NCI-H345 treated with DMSO at 0.1 percent for 48 hours (cell line): ENCODE data around the gene QARS1.

ENCODE experiments used
- DNase-seq: peaks from one replicate; lab custom pipeline; 2025; ENCODE audit not compliant: unreplicated experiment; lab: John Stamatoyannopoulos, UW

The QARS1 gene

GRCh38 chr3:49120438-49121131 is 16.0 kb upstream of the QARS1 start, which contains the start of gene USP19:
Gene USP19, minus strand, starts transcription at chr3:49120823. Its CDS starts 1,678 bp downstream, at chr3:49119145.
- DNase-seq = peak; percentile 55

DNA sequence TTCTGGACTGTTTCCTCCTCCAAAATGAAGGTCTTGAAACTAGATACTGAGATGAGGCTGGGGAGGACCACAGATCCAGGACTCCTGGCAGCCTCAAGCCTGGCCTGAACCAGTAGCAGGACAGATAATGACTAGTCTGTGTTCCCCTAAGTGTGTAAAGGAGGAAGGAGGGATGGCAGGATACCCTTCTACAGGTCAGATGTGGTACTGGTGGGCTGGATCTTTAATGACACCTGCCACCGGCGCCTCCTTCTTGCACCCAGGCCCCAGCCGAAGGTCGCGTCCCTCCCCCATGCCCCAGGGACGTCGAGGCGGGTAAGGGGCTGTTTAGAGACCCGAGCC is 15.5 kb upstream of the QARS1 start:
- no peak for DNase-seq

GRCh38 chr3:49119439-49119838 is 14.9 kb upstream of the QARS1 start:
- no peak for DNase-seq

DNA sequence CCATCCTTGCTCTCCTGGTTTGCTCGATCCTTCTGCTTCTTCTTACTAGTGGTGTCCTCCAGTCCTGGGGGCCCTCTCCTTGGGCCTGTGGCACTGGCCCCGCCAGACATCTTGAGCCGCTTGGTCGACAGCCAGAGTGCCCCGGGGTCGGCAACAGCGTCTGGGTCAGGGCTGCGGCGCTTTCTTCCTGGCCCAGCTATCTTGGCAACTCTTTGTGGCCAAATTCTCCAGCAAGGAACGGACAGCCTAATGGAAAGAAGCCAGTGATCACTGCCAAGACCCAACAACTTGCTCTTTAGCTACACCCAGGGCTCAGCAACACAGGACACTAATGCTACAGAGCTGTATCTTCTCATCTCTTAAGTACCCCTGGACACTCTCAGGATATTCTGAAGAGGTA is 14.5 kb upstream of the QARS1 start:
- no peak for DNase-seq

DNA sequence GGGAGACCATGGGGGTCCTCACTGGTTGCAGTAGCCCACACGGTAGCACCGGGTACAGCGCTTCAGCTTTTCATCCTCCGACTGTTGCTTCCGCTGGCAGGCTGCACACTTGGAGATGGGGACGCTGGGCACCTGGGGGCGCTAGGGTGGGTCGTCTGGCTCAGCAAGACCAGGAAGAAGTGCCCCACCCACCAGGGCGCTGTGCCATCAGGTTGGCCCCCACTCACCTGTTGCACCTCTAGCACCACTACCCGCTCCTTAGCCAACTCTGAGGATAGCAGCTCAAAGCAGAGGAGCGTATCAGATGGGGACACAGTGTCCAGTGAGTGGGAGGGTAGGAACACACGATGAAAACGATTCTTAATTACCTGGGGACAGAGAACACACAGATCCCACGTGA is 7.7 kb upstream of the QARS1 start:
- DNase-seq = no peak

- DNase-seq = no peak
These were observed 6.8 kb upstream of the QARS1 start for GRCh38 chr3:49111347-49111746.

DNA sequence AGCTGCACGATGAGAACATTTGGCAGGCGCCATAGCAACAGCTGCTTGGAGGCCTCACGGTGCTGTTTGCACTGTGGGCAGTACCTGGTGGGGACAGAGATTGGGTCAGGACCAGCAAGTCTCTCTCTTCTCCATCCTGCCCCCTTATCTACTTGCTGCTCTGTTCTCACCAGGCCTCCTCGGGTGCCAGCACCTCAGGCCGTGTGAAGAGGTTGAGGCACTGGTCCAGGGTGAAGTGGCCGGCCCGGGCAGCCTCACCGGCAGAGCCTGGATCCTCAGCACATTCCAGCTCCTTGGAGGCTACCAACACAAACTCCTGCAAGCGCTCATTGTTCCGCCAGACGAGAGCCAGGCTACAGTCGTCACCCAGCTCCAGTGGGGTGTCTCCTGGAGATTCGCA is 6.2 kb upstream of the QARS1 start:
- DNase-seq = no peak

- DNase-seq = no peak
These were observed 3.8 kb upstream of the QARS1 start for GRCh38 chr3:49108346-49108745.

DNA sequence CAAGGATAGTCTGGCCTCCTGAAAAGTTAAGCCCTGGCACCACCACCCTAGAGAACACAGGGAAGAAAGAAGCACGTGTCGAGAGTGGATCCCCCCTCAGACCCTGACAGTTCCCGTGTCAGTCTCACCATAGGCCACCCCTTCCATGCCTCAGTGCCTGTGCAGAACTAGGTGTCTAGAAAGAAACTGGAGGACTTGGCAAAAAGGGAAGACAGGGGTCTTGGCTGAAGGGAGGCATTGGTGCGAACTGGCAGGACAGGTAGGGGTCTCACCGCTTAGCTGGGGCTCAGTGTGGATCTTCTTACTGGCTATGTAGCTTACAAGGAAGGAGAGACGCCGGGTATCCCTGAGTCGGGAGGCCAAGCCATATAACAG is 518 bp downstream of the QARS1 start:
- no peak for DNase-seq

- no peak for DNase-seq
These were observed 4.4 kb downstream of the QARS1 start for GRCh38 chr3:49100046-49100615.

DNA sequence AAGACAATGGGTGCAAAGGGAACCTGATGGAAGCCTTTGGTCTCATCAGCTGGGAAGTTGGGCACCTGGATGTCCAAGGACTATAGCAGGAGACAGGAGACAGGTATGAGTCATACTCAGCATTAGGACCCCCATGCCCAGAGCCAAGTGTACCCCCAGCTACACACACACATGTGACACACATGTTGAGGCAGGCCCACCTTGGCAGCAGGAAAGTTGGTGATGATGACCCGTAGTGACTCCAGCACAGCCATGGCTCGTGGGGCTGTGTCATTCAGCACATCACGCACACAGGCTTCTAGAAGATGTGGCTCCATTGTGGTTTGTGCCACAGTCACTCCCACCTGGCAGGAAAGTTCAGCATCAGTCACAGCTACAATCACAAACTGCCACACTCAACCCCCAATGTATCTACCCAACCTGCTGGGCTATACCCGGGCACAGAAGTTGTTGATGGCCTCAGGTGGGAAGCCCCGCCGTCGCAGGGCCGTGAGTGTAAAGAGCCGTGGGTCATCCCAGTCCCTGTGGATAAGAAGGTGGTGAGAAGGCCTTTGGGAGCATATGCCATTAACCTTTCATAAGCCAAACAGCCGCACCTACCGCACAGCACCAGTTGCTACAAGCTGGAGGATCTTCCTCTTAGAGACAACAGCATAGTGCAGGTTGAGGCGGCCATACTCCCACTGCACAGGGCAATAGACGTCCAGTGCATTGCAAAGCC is 5.5 kb downstream of the QARS1 start:
- DNase-seq = no peak

- DNase-seq = no peak
These were observed 6.1 kb downstream of the QARS1 start for GRCh38 chr3:49098429-49098828.

- DNase-seq = peak; percentile 91
These were observed 10.4 kb downstream of the QARS1 start, which contains the start of gene QRICH1 for GRCh38 chr3:49093853-49094767. Gene QRICH1, minus strand, starts transcription at chr3:49094071. Its CDS starts 17,054 bp downstream, at chr3:49077017.

- no peak for DNase-seq
These were observed 11.4 kb downstream of the QARS1 start for GRCh38 chr3:49092938-49093852.

DNA sequence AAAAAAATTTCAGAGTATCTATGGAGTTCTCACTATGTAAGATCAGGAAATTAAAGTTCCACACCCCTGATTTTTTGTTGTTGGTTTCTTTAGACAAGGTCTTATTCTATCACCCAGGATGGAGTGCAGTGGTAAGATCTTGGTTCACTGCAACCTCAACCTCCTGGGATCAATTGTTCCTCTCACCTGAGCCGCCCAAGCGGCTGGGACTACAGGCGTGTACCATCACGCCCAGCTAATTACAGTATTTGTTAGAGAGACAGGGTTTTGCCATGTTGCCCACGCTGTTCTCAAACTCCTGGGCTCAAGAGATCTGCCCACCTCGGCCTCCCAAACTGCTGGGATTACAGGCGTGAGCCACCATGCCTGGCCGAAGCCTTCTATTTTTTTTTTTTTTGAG is 23.1 kb downstream of the QARS1 start:
- no peak for DNase-seq

- DNase-seq = no peak
These were observed 25.3 kb downstream of the QARS1 start for GRCh38 chr3:49079270-49079669.

DNA sequence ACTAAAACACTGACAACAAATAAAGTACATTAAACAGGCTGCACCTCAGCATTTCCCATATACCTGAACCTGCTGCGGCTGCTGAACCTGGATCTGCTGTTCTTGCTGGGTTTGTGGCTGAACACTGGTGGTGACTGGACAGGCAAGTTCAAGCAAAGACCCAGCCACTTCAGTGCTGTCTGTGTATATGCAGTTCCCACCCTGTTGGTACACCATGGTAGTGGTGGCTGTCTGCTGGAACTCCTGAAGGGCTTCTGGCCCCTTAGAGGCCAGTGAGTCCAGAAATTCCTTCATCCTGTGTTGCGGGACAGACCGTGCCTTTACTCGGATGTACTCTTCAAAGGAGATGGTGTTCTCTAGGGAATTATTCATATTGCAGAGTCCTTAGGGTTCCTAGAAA is 27.9 kb downstream of the QARS1 start:
- DNase-seq = no peak

- DNase-seq = no peak
These were observed 28.4 kb downstream of the QARS1 start for GRCh38 chr3:49076116-49076515.

DNA sequence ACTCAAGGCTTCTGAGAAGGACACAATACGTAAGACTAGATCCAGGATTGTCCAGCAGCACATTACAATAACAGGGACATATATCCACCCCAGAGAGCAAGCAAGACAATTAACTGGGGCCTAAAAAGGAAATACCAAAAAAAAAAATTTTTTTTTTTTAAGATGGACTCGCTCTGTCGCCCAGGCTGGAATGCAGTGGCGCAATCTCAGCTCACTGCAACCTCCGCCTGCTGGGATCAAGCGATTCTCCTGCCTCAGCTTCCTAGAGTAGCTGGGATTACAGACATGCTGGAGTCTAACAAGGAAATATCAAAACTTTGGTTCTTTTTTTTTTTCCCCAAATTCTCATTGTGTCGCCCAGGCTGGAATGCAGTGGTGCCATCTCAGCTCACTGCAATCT is 46.5 kb downstream of the QARS1 start:
- DNase-seq = no peak

DNA sequence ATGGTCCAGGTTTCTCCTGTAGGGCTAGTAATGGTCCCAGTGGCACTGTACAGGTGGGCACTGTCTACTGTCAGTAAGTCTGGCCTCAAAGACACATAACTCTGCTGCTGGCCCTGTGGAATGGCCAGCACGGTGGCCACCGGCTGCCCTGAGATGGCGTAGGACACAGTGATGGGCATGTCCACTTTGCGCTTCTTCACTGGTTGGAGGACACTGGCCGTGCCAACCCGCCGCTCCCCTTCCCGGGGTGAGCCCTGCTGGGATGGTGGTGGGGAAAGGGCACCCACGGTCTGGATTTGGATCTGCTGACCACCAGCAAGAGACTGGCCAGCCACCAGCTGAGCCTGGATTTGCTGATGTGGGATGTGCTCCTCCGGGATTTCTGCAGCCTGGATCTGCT is 47.3 kb downstream of the QARS1 start:
- no peak for DNase-seq
